Femur (tissue), 1 donor: ENCODE data around the gene PARD6B.

Source experiments
- DNase-seq: peaks from one replicate; pipeline ENCODE4 v3.0.0-alpha.2; 2017

PARD6B gene

DNA sequence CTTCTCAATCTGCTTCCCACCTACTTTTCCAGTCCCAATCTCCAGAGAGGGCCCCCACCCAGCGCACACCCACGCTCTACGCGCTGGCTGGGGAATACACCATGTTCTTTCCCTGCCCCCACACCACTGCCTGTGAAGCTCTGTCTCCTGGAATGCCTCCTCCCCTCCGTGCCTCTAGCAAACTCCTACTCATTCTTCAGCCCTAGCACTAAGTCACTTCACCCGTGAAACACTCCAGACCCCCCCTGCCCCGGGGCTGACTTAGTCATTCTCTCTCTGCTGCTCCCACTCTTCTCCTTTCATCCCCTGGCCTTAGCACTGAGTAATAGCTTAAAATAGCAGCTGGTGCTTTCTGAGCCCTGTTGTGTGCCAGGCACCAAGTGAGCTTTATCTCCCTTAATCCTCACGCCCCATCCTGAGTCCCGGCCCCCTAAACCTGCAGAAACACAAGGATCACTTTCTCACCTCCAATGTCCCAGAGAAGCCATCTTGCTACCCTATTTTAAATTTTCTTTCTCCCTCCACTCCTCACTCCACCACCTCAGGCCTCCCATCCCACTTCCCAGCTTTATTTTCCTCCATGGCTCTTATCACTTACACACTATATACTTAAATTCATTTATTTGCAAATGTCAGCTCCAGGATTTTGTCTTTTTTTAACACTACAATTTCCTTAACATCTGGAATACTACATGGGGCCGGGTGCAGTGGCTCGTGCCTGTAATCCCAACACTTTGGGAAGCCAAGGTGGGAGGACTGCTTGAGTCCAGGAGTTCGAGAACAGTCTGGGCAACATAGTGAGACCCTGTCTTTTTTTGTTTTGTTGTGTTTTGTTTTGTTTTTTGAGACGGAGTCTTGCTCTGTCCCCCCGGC is 6.3 kb upstream of the PARD6B start:
- DNase-seq: peak; percentile 38

DNA sequence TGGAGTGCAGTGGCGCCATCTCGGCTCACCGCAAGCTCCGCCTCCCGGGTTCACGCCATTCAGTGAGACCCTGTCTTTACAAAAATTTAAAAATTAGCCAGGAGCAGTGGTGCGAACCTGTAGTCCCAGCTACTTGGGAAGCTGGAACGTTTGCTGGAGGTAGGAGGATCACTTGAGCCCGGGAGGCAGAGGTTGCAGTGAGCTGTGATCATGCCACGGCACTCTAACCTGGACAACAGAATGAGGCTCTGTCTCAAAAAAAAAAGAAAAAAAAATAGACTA is 5.7 kb upstream of the PARD6B start:
- no peak for DNase-seq

- no peak for DNase-seq
Measured at GRCh38 chr20:50726955-50727791, 4.2 kb upstream of the PARD6B start.

DNA sequence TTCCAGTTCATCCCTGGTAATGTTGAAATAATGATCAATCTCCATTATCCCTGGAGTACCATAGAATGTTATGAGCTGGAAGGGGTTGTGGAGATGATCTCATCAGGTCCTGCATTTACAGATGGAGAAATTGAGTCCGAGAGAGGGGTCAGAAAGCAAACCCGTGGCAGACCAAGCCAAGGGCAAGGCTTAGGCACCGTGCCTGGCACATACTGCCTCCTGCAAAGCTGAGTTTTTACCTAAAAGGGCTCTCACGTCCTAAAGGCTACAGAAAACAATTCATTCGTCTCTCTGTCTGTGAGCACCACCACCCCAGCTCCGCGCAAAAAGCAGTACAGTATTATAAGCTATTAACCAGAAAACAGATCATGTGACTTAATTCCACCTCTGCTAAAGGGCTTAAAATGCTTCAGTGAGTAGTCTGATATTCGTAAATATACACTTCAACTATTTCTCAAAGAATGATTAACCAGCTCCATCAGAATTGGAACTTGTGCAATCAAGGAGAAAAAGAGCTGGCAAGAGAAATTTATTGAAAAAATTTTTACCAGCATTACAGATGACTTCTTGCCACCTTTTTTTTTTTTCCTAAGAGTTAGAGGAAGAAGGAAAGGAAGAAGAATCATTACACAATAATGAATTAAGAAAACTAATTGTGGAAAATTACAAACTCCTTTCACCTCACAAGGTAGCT is 3.4 kb upstream of the PARD6B start:
- DNase-seq: peak; percentile 43

- no peak for DNase-seq
Measured at GRCh38 chr20:50728486-50728980, 2.8 kb upstream of the PARD6B start.

- DNase-seq: no peak
Measured at GRCh38 chr20:50728981-50729874, 2.2 kb upstream of the PARD6B start.

DNA sequence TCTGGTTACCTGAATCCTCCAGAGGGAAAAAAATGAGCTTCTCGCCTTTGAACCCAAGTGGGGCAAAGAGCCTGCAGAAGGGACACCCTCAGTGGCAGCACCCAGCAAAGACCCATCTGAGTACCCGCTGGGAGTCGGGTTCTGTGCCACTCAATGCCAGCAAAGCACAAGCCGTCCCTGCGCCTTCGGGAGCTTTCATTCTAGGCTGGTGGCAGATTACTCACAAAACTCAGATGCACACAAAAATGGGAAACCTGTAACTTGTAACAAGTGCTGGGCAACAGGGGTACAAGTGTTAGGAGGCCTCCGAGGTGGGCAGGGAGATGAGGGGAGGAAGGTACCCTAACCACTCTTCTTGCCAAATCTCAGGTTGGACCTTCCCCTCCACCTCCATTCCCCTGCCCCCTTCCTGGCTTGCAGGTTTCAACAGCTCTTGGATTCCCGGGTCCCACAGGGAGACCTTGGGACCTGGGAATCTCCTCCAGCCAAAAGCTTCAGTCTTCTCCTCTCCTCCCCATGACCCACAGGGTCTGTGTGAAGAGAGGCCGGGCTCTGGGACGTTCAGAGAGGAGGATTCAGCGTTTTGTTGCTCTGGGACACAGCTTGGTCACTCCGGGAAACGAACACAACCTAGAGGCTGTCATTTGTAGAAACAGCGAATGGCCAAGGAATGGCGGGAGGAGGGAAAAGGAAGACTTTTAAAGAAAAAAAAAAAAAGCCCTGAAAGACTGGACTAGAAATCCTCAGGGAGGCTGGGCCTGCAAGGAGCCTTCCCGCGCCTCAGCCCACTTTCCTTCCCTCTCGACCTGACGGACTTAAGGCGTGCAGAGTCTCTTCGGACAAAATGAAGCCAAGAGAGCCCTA is 1.2 kb upstream of the PARD6B start:
- DNase-seq: peak; percentile 40

DNA sequence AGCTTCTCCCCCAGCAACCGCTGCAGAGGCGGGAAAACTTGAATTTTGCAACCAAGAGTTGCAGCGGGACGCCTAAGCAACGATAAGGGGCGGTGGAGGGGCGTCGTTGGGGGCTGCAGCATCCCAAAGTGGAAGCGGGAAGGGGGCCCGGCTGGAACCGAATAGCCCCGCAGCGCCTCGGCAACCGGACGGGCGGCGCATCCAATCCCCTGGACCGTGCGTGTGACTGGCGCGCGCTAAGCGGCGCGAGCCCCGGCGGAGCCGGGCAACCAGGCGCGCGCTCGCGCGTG is 670 bp upstream of the PARD6B start:
- DNase-seq: no peak

DNA sequence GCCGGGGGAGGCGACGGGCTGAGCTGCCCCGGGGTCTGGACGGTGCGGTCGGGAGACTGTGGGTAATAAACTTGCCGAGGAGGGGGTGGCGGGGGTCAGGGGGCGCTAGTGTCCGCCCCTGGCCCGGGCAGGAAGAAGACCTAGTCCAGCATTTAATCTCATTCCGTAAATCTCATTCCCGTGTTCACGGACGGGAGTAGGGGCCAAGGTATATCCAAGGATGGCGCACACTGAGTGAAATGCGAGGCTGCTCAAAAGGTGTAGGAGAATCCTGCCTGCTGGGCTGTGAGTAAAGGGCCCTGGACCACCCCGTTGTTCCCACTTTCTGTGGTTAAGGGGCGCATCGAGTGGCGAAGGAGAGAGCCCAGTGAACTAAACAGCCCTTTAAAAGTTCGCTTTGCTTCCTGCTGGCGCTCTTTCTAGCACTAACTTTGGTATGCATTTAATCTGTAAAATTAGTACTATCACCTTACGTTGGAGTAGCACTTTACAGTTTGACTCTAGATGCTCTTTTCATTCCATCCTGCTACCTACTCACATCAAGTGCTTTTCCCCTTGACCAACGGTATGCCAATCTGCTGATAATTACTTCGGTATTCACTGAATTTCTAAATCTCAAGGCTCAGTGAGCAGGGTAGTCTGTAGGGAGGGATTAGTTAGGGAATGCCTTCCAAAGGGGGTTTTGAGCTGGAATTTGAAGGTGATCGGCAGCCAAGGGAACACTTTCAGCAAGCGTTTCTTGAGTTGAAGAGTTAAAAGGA is 730 bp downstream of the PARD6B start:
- DNase-seq: no peak

DNA sequence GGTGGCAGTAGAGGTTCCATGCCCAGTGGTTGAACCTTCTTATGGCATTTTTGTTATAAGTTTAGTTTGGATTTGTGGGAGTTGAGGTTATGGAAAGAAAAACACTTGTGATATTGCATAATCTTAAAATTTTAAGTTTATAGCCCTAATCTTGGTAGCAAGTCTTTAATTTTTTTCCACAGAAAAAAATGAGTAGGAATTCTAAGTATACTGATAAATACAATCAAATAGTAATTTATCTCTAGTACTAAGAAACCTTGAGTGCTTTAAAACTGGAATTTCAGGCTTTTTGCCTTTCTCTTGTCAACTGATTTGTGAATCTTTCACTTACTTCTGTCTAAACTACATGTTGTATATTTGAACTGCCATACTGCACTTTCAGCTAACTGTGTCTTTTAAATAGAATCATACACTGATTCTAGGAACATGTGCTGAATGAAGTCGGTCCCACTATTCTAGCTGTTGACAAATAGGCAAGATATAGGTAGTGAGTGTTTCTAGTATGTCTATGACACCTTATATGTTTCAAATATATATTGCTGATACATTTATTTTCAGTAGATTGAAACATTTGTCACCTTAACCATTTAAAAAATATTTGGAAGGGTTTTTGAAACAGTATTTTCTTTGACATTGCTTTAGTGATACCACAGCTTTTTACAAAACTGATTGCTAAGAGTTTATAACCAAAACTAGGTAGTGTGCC is 2.4 kb downstream of the PARD6B start:
- no peak for DNase-seq

DNA sequence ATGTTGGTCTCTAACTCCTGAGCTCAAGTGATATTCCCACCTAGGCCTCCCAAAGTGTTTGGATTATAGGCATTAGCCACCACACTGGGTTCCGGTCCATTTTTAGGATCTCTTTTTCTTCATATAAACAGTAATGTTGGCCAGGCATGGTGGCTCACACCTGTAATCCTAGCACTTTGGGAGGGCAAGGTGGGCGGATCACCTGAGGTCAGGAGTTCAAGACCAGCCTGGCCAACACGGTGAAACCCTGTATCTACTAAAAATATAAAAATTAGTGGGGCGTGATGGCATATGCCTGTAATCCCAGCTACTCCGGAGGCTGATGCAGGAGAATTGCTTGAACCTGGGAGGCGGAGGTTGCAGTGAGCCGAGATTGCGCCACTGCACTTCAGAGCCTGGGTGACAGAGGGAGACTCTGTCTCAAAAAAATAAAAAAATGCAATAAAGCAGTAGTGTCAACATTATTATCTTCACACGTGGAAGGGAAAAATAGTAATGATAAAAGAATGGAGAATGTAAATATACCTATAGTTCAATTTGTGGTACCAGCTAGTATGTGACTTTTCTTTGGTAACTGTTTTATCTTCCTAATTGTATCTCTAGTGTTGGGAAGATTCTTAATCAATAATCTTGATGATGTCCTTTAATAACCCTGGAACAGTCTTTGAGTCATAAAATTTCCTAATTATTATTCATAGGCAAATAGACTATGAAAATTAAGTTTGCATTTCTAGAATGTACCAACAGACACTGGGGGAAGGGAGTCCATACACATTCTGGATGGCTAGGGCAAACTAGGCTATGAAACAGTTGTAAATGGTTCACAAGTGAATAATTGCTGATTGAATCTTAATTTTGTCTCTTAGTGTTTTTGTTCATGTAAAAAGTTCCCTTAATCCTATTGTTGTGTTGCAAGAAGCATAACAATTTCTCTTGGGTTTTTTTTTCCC is 3.6 kb downstream of the PARD6B start:
- no peak for DNase-seq

- no peak for DNase-seq
Measured at GRCh38 chr20:50735813-50736212, 4.4 kb downstream of the PARD6B start.

DNA sequence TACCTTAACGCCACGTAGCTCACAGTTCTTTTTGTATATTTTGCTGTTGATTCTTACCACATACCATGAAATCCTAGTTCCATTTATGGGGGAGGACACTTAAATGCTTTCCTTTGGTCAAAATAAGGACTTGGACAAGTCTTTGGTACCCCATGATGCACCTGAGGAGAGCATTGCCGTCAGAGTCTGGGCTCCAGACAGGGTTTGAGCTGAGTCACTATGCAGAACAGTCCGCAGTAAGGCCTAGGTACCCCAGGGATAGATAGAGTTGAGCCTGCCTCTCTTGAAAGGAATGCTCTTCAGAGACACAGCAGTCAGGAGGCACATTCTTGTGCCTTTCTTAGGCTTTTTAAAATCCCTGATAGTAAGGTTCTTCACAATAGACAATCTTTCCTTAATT is 6.0 kb downstream of the PARD6B start:
- no peak for DNase-seq

DNA sequence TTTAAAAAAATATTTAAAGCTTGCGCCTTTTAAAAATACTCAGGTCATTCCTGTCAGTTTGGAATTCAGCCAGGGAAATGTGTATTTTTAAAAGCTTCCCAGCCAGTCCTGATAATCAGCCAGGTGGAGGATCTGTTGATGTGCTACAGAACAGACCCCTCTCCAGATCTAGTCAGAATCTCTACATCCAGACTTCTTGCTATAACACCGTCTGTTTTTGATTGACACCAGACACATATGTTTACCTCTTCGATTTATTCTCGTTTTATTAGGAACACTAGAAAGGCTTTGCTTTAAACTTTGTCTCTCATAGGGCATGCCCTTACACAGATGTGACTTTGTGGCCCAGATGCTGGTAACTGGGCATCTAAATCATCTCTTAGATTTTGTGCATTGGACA is 11.7 kb downstream of the PARD6B start:
- no peak for DNase-seq

GRCh38 chr20:50744143-50744792 is 12.9 kb downstream of the PARD6B start:
- DNase-seq: peak; percentile 60

DNA sequence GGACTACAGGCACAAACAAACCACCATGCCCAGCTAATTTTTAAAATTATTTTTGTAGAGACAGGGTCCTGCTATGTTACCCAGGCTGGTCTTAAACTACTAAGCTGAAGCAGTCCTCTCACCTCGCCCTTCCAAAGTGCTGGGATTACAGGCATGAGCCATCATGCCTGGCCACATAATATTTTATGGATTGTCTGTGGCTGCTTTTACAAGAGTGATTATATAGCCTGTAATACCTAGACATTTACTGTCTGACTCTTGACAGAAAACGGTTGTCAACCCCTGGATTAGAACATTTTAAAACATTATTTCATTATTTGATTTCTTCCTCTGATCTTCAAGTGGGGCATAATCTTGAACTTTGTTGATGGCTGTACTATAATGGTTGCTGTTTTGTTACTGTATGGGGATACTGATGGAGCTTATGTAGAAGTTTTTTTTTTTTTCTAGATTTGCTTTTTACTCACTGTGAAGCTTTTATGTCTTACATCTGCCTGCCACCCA is 14.3 kb downstream of the PARD6B start:
- DNase-seq: no peak

- DNase-seq: no peak
Measured at GRCh38 chr20:50746138-50746940, 15.0 kb downstream of the PARD6B start.
